ENCODE measurements around the gene PGLYRP4. TPM values are rescaled to one million over a fixed set of nuclear protein-coding genes. Genes with fewer than 3 reads are reported as not detected.
"Not testable (repeated sequence)": the region's sequence is repeated elsewhere in the genome, so short reads cannot be mapped to it uniquely, and the experiment has no call there.

The PGLYRP4 gene
- total RNA-seq, 1 experiment from 2014 or later = not detected

DNA sequence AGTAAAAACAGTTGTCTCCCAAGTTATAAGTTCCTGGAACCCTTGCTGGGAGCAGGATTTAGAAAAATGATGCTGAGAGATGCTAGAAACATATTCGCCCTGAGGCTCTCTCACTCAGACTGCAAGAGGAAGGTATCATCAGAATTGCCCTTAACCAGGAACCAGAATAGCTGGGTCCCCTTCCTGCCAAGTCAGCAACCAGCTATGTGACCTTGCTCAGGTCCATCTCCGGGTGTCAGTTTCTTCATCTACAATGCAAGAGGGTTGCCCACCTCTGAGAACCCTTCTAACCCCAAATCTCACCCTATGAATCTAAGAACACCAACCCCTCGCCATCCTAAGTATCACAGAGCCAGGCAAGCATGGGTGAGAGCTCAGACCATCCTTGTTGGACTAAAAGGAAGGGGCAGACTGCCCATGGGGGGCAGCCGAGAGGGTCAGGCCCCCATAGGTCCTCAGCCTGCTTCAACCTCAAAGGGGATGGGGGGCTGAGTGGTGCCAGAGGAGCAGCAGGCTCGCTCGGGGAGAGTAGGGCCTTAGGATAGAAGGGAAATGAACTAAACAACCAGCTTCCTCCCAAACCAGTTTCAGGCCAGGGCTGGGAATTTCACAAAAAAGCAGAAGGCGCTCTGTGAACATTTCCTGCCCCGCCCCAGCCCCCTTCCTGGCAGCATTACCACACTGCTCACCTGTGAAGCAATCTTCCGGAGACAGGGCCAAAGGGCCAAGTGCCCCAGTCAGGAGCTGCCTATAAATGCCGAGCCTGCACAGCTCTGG is 8.6 kb upstream of the PGLYRP4 start:
- DNase-seq (ENCODE audit: low read depth) = no peak

DNA sequence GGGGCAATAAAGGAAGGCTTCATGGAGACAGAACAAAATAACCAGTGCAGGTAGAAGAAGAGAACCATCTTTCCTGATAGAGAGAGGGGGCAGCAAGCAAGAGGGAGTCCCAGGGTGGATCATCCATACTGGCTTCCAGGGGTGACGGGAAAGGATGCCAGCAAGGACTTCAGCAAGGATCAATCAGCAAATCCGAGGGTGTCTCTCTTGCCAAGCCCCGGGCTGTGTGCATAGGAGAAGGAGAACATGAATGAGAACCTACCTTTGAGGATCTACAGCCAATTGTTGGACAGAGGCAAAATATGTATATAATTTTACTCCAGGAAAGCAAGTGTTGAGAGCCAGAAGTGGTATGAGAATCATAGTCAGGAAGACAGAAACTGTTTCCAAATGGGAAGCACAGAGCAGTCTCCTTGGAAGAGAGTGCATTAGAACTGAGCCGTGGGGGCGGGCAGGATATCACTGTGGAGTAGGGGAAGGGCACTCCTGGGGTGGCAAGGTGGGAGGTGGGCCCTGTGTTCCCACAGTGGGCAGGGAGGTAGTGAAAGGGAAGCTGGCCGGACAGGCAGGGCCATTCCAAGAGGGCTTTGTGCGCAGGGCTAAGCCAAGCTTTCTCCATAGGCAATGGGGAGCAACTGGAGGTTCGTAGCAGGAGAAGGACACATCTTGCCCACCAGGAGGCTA is 7.9 kb upstream of the PGLYRP4 start:
- no peak for DNase-seq (ENCODE audit: low read depth)

DNA sequence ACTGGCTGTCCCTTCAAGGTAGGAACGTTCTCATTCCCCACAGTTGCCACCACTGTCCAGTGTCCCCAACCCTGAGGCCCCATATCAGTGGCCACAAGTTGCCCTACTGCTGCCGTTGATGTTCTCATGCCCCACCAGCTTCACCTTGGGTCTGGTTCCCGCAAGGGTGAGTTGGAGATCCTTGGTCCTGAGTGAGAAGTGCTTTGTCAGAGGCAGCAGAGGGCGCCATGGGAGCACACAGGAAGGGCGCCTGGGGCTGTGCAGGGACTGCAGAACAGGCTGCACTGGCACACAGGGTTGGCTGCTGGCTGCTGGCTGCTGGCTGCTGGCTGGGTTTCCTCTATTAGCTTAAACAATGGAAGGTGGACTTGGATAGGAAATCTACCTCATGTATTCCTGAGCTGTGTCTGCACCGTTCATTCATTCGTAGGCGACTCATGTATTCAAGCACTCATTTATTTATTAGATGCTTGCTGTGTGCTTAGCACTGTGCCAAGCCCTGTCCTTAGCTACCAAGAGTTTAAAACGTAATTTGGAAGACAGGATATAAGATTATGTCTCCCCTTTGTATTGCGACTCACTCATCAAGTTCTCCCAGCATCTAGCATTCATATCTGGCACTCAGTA is 6.9 kb upstream of the PGLYRP4 start:
- peak; percentile 50 for DNase-seq (ENCODE audit: low read depth)

DNA sequence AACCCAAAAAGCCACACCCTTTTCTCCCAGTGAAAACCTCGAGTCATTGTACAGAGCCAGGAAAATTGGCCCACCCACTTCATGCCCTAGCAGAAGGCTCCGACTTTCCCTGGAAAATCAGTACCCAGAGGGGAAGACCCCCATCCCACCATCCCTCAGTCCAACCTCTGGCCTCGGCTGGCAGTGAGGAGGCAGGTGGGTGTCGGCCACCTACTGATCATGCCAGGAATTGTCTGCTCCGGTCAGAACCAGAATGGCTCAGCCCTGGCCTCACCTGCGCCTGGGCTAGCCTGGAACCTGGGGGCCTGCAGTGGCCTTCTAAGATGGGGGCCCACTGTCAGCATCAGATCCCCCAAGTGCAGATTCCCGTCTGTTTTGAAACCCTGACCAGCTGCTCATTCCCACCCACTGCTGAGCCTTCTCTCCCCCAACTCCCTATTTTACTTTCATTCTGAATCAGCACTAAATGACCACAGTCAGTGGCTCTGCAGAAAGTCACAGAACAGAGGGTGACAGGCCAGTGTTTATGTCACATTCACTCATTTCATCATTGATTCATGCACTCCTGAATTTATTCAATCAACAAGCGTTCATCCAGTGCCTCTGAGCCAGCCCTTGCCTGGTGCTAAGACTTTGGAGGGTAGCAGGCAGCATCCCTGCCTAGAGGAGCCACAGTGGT is 6.0 kb upstream of the PGLYRP4 start:
- DNase-seq (ENCODE audit: low read depth) = no peak

DNA sequence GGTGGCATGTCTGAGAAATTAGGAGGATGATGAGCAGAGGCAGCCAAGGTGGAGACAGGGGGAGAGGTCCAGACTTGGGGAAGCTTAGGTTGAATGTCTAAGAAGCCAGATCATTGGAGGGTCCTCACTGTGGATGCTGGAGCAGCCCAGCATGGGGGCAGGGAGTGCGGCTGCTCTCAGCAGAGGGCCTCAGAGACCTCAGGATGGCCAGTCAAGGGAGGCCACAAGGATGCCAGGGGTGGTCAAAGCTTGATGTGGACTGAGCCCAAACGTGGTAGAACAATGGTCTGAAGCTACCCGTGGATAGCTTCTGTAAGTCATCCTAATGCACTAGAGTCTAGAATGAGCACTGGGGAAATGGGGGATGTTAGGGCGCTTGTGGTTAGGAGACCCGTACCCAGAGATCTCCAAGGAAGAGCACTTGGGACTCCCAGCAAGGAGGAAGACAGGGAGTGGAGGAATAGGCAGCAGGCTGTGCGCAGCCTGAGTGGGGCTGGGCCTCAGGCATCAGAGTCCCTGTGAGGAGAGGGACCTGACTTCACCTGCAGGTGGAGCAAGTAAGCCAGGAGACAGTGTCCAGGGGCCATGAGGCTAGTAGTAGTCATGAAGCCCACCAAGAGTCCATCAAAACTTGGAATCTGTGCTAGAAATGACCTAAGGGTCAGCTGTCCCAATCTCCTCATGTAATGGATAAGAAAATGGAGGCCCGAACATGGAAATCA is 4.7 kb upstream of the PGLYRP4 start:
- no peak for DNase-seq (ENCODE audit: low read depth)

DNA sequence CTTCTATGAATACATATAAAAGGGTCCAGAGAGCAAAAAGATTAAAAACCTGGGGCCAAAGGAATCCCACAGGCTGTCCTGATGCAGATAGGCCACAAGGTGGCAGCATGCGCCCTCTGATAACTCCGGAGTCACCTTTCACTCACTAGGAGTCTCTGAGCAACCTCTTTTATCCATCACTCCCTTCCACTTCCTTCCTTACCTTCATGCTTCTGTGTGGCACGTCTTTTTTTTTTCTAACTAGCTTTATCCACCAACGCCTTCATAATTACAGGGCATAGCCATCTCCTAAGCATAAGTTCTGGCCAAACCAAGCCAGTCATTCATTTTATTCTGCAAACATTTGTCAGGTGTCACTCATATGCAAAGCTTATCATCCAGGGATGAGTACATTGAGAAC is 3.9 kb upstream of the PGLYRP4 start:
- peak; percentile 62 for DNase-seq (ENCODE audit: low read depth)

DNA sequence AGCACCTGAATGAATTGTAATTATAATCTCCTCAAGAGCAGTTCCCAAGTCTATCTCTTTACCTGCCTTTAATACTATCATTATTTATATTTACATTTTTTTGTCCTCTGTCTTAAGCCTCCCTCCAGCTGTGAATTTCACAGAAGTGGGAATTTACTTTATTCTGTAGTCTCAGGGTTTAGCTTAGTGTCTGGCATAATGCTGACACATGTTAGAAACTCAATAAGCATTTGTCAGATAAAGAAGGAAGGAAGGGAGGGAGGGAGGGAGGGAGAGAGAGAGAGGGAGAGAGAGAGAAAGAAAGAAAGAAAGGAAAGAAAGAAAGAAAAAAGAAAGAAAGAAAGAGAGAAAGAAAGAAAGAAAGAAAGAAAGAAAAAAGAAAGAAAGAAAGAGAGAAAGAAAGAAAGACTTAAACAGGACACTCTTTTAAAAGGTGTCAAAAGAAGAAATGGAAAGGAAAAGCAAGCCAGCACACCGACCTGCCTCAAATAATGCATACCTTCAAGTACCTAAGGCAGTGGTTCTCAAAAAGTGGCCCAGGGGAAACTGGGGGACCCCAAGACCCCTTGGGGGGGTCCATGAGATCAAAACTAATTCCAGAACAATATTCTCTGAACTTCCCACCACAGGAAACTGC is 1.8 kb upstream of the PGLYRP4 start:
- no peak for DNase-seq (ENCODE audit: low read depth)

DNA sequence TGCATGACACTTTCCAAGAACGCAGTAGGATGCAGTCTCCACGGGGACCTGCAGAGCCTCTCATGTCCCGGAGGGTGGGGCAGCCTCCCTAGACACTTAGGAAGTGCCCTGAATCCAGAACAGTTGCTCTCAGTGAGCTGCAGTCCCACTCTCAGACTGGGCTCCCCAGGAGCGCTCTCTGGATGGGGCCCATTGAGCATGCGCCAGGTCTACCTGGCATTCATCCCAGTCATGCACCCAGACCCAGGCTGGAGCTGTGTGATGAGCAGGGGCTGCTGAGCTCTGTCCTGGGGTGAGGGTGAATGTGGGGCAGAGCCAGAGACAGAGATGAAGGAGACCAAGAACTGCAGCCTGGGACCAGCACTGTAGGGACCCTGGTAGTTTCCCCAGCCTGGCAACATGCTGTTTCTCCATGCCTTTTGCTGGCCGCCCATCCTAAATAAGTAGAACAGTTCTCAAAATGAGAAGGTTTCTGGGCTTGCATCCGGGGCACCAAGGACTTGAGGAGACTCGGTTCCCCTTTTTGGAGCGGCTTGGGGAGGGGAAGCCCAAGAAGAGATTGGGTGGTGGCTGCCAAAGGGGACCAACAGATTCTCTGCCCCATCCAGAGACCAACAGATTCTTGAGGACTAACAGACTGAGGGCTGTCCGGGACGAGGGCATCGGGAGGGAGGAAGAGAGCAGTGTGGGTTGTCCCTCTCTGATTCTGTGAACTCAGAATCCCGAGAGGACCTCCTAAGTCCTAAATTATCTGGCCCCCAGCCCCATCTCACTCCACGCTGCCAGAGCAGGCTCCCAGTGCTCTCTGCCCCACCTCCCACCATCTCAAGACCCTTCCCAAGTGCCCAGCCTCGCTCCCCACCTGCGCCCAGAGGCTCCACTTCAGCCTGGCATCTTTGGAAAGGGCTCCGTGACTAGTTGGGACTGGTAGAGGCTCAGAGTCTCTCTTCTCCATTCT is 1.0 kb upstream of the PGLYRP4 start:
- DNase-seq (ENCODE audit: low read depth) = peak; percentile 4

DNA sequence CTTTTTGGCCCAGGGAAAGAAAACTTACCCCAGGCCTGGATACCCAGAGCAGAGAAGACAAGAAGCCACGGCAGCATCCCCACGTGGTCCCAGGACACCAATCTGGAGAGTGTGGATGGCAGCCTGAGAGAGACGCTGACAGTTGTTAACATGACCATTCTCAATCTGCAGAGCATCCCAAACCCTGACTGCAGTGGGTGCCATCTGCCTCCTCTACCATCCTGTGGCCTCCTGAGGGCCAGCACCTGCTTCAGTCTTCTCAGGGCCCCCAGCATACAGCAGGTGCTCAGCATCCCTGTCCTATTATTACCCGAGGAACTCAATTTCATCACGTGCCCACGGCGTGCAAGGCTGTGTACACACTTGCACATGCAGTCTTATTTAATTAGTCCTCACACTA is 785 bp downstream of the PGLYRP4 start:
- no peak for DNase-seq (ENCODE audit: low read depth)

DNA sequence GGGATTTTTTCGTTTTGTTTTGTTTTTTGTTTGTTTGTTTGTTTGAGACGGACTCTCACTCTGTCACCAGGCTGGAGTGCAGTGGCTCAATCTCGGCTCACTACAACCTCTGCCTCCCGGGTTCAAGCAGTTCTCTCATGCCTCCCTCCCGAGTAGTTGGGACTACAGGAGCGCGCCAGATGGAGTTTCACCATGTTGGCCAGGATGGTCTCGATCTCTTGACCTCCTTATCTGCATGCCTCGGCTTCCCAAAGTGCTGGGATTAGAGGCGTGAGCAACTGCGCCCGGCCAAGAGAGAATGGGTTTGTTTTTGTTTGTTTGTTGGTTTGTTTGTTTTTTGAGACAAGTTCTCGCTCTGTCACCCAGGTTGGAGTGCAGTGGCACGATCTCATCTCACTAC is 1.6 kb downstream of the PGLYRP4 start:
- DNase-seq (ENCODE audit: low read depth) = not testable (repeated sequence)

DNA sequence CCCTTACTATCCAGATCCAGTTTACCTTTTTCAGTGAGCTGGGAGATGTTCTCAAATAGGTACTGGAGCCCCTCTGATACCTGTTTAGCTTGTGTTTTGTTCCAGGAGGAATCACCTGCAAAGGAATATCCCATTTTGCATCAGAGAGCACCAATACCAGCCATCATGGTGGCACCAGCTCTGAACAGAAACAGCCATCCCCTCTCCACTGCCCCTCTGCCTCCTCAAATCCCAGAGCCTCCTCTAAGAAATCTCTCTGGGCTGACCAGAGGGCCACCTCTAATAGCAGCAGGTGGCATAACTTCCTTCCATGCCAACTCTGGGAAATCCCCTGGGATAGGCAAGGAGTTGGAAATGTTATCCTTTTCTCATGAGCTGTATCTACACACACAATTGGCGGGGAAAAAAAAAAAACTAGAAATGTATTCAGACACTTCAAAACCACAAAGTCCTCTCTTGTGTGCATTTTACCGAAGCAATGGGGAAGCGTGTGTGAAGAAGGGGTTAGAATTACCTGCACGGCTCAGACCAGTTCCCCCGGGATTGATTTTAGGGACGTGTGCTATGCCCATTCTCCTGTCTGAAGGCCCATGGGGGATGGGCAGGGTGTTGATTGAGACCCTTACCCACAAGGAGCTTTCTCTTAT is 2.4 kb downstream of the PGLYRP4 start:
- no peak for DNase-seq (ENCODE audit: low read depth)

DNA sequence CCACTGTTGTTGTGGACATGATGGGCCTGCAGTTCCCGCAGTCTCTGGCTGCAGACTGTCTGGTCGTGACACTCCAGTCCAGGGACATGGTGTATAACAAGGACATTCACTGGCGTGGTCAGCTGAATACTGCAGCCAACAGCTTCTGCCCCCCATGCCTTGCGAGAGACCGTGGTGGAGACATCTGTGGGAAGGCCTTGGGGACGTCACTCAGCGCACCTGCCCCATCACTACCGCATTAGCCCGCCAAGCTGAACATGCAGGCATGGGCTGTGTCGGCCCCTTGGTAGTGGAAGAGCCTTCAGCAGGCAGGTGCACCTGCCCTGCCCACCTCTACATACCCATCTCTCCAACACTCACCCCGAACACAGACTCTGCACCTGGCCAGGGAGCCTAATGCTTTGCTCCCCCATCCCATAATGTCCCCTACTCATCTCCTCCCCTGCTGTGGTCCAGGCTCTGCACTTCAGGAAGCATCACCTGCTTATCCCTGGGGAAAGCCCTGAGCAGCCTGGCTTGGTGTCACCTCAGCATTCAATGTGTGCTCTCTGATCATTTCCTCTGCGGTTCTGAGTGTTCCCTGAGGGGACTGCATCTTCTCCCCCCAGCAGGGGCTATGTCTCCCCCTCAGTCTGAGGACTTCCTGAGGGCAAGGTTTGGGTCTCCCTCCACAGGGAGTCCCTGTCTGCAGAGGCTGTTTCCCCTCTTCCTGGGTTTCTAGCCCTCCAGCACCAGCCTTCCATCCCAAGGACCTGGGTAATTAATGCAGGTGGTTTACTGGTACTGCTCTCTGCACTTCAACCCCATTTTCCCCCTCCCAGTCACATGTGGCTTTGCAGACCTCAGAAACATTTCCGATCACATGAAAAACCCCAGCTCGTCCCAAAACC is 3.2 kb downstream of the PGLYRP4 start:
- DNase-seq (ENCODE audit: low read depth) = no peak

DNA sequence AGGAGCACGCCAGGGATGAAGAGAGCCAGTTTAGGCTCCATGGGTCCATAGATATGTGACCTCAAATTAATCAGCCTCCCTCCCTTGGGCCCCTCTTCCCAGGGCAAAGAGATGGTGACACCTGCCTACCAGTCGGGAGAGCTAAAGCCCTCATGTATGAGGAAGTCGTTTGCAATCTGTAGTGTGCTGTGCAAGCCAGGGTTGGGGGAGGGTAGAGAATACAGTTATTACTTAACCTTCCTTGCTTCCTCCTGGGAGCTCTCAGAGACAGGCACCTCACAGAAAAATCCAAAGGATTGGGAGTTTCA is 4.0 kb downstream of the PGLYRP4 start:
- no peak for DNase-seq (ENCODE audit: low read depth)

DNA sequence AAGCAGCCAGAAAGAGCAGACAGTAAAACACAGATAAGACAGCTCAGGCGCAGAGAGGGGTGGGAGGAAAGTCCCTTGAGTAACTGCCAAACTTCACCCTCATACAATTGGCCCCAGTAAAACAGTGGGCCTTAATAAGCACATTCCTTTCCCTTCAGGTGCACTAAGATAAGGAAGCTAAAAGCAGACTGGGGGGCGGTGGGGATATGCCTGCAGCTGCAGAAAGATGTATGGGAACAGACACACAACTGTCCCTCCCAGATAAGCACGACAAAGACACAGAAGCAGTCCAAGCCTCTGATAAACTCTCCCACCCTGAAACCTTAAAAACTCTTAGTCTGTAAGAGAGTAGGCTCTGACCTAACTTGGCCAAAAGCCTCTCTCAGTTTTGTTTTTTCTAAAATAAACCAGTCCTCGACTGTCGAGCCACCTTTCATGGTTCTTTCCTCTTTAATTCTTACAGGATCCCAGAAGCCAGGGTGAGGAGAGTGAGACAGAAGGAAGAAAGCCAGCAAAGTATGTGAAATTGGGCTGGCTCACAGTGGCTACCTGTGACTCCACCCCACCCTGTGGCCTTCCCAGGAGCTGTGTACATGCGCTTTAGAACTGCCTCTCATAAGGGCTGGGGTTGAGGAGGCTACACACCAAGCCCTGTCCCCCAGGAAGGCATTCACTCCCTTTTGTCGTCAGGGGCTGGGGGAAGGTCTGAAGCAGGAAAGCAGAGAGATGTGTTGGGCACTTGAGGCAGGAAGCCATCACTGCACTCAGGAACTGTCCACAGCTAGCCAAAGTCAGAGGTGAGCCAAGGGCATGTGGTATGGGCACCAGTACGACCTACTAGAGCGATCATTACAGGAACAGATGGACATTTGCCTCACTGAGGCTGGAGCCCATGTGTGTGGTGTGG is 4.6 kb downstream of the PGLYRP4 start:
- no peak for DNase-seq (ENCODE audit: low read depth)

DNA sequence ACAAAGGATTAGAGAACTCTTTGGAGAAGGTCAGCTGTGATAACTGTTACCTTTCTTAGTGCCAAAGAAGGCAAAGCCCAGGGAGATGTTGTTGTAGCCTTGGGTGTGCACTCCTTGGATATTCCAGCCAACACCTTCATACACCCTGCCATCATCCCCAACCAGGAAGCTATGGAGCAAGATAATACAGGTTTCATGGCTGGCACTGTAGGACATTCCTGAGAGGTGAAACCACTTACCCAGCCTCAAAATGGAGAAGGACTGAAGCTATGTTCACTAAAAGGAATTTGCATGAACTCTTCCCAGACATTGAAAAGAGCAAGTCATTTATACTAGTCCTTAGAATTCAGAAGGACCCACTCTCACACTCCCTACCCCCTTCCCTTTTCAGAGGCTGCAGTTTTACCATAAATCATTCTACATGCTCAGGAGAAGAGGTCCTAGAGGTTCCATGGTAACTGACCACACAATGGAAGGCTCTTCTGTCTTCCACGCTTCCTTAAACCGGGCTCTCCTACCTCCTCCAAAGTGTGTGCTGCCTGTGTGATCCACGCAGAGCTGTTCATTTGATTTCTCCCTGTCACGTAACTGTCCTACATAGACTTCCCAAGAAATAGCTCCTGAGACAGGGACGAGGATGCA is 5.5 kb downstream of the PGLYRP4 start:
- no peak for DNase-seq (ENCODE audit: low read depth)

DNA sequence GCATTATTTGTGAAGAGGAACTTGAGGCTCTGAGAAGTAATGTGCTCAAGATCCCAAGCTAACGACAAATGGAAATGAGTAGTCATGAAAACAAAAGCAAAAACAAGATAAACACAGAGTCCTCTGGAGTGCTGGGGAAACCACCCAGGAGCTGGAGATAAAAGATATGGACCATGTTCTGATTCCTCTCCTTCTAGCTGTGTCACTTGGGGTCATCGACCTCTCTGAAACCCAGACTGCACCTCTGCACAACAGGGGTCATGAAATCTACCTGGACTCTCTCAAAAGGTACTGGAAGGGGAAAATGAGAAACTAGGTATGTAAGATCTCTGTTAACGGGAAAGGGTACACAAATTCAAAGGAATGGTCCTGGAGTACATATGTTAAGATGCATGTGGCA is 6.5 kb downstream of the PGLYRP4 start:
- DNase-seq (ENCODE audit: low read depth) = no peak

Data from HT1080 (cell line).